Ovary (tissue), 3 donors: ENCODE data around the gene CSMD2.

Experiments
- EP300 ChIP-seq: sonication (generic); formaldehyde crosslinking; IDR thresholded peaks from one replicate; pipeline ENCODE4 v1.6.1; 2017; ENCODE audit warnings: antibody characterized with exemption
- TF ChIP-seq, protein P1 (sequence below), 3 donors: fragments of 450-650 bp in 2 of 3; fragments of 200-600 bp in 1 of 3; IDR thresholded peaks; one replicate each; pipeline versions ENCODE4 v1.5.1 to v1.8.0; 2016 to 2022; ENCODE audit warnings: antibody characterized with exemption in 3 of 3, mild to moderate bottlenecking in 1 of 3
- donor health status: DM: no; HTN: no; CAD: no.

- TF ChIP-seq, protein P1, sequence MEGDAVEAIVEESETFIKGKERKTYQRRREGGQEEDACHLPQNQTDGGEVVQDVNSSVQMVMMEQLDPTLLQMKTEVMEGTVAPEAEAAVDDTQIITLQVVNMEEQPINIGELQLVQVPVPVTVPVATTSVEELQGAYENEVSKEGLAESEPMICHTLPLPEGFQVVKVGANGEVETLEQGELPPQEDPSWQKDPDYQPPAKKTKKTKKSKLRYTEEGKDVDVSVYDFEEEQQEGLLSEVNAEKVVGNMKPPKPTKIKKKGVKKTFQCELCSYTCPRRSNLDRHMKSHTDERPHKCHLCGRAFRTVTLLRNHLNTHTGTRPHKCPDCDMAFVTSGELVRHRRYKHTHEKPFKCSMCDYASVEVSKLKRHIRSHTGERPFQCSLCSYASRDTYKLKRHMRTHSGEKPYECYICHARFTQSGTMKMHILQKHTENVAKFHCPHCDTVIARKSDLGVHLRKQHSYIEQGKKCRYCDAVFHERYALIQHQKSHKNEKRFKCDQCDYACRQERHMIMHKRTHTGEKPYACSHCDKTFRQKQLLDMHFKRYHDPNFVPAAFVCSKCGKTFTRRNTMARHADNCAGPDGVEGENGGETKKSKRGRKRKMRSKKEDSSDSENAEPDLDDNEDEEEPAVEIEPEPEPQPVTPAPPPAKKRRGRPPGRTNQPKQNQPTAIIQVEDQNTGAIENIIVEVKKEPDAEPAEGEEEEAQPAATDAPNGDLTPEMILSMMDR (IDR thresholded peaks at IDR 0.05): no peak
- TF ChIP-seq EP300: no peak
These were observed 454.1 kb downstream of the CSMD2 start for GRCh38 chr1:33710967-33711366.
